ENCODE data around the gene SNTA1.

DNA sequence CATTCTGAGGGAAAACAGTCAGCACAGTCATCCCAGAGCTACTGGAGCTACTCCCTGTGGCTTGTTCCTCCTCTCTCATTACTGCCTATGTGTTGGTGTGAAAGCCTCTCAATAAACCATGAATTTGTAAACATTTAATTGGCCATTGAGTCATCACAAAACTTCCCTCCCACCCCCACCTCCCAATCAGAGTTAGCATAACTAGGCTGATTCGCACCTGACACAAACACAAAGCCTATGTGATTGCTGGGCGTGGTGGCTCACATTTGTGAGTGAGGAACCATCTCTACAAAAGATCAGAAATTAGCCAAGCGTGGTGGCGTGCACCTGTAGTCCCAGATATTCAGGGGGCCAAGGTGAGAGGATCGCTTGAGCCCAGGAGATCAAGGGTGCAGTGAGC is 17.1 kb upstream of the SNTA1 start:
- no peak for TF ChIP-seq EZH2 (IDR thresholded peaks at IDR 0.05; ENCODE audit: borderline replicate concordance, low read length)
- TF ChIP-seq, protein P1, sequence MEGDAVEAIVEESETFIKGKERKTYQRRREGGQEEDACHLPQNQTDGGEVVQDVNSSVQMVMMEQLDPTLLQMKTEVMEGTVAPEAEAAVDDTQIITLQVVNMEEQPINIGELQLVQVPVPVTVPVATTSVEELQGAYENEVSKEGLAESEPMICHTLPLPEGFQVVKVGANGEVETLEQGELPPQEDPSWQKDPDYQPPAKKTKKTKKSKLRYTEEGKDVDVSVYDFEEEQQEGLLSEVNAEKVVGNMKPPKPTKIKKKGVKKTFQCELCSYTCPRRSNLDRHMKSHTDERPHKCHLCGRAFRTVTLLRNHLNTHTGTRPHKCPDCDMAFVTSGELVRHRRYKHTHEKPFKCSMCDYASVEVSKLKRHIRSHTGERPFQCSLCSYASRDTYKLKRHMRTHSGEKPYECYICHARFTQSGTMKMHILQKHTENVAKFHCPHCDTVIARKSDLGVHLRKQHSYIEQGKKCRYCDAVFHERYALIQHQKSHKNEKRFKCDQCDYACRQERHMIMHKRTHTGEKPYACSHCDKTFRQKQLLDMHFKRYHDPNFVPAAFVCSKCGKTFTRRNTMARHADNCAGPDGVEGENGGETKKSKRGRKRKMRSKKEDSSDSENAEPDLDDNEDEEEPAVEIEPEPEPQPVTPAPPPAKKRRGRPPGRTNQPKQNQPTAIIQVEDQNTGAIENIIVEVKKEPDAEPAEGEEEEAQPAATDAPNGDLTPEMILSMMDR (conservative IDR thresholded peaks at IDR 0.05 in 1 of 2, IDR thresholded peaks at IDR 0.05 in 1 of 2; ENCODE audit: extremely low read depth in 1 of 2, insufficient read depth in 1 of 2, low read depth in 1 of 2, low read length in 2 of 2): no peak
